ENCODE data around the gene IP6K2. TPM values are rescaled to one million over a fixed set of nuclear protein-coding genes. Genes with fewer than 3 reads are reported as not detected.

Gene IP6K2
- total and polyA plus RNA-seq, 2 donors from 2014 or later = 69.4 to 112 TPM

- FAIRE-seq = no peak
Observed at GRCh38 chr3:48656841-48657281, 60.2 kb downstream of the IP6K2 start.

GRCh38 chr3:48656061-48656840, 60.8 kb downstream of the IP6K2 start:
- DNase-seq (peak; percentile 85 to 94 (median 91)), FAIRE-seq (no peak)
- Histone ChIP-seq H3K36me3 (ENCODE audit: control insufficient read depth in 2 of 3, insufficient read depth in 3 of 3, low read length in 3 of 3) (no peaks in the 10 kb centered on the region), H3K27ac (ENCODE audit: low read depth in 2 of 2, low read length in 2 of 2) (peak overlapping the region in 1 of 2 donors; percentile 50), H3K9me3 (ENCODE audit: control insufficient read depth in 2 of 3, insufficient read depth in 1 of 3, low read length in 3 of 3) (no peaks in the 10 kb centered on the region), H3K9ac (ENCODE audit: low read length in 3 of 3) (no peak overlapping the region), H3K4me1 (ENCODE audit: control insufficient read depth in 2 of 3, insufficient read depth in 2 of 3, low read depth in 1 of 3, low read length in 3 of 3) (peaks cover 0 to 11% (median 0%) of the 10 kb centered on the region in 3 donors), H3K4me3 (ENCODE audit: low read length in 3 of 3) (peak overlapping the region in 2 of 3 donors; percentile 25 to 56), H3K27me3 (ENCODE audit: control insufficient read depth, insufficient read depth, low read length) (no peaks in the 10 kb centered on the region)
- TF ChIP-seq CTCF (IDR thresholded peaks at IDR 0.05; ENCODE audit: borderline replicate concordance, extremely low read depth, insufficient read depth) = peak; percentile 57
- intact Hi-C loops (cut with DNase I) = no loop called here

More at GRCh38 chr3:48656841-48657281, 60.2 kb downstream of the IP6K2 start:
- Histone ChIP-seq H3K4me3 (ENCODE audit: low read length in 3 of 3) (peak overlapping the region in 2 of 3 donors; percentile 25 to 56), H3K4me1 (ENCODE audit: control insufficient read depth in 2 of 3, insufficient read depth in 2 of 3, low read depth in 1 of 3, low read length in 3 of 3) (peaks cover 0 to 13% (median 0%) of the 10 kb centered on the region in 3 donors), H3K27me3 (ENCODE audit: control insufficient read depth, insufficient read depth, low read length) (no peaks in the 10 kb centered on the region), H3K27ac (ENCODE audit: low read depth in 2 of 2, low read length in 2 of 2) (peak overlapping the region in 1 of 2 donors; percentile 50), H3K9ac (ENCODE audit: low read length in 3 of 3) (no peak overlapping the region), H3K9me3 (ENCODE audit: control insufficient read depth in 2 of 3, insufficient read depth in 1 of 3, low read length in 3 of 3) (no peaks in the 10 kb centered on the region), H3K36me3 (ENCODE audit: control insufficient read depth in 2 of 3, insufficient read depth in 3 of 3, low read length in 3 of 3) (no peaks in the 10 kb centered on the region)
- DNase-seq = peak in 1 of 5 donors; percentile 16
- intact Hi-C loops (cut with DNase I) = no loop called here
- TF ChIP-seq CTCF (IDR thresholded peaks at IDR 0.05; ENCODE audit: borderline replicate concordance, extremely low read depth, insufficient read depth) = no peak

- Histone ChIP-seq H3K4me3 (ENCODE audit: low read length in 3 of 3) (peak overlapping the region in 1 of 3 donors; percentile 56), H3K27me3 (ENCODE audit: control insufficient read depth, insufficient read depth, low read length) (no peaks in the 10 kb centered on the region), H3K36me3 (ENCODE audit: control insufficient read depth in 2 of 3, insufficient read depth in 3 of 3, low read length in 3 of 3) (no peaks in the 10 kb centered on the region), H3K4me1 (ENCODE audit: control insufficient read depth in 2 of 3, insufficient read depth in 2 of 3, low read depth in 1 of 3, low read length in 3 of 3) (peaks cover 0 to 8% (median 0%) of the 10 kb centered on the region in 3 donors), H3K27ac (ENCODE audit: low read depth in 2 of 2, low read length in 2 of 2) (no peak overlapping the region), H3K9me3 (ENCODE audit: control insufficient read depth in 2 of 3, insufficient read depth in 1 of 3, low read length in 3 of 3) (no peaks in the 10 kb centered on the region), H3K9ac (ENCODE audit: low read length in 3 of 3) (no peak overlapping the region)
- intact Hi-C loops (cut with DNase I) = no loop called here
- DNase-seq = peak in 4 of 5 donors; percentile 22 to 66 (median 30)
- TF ChIP-seq CTCF (IDR thresholded peaks at IDR 0.05; ENCODE audit: borderline replicate concordance, extremely low read depth, insufficient read depth) = no peak
- FAIRE-seq = no peak
Observed at GRCh38 chr3:48655606-48656005, 61.4 kb downstream of the IP6K2 start.

Measured in kidney (tissue), 14 donors.